GM19372 (cell line): ENCODE measurements around the gene PI4K2B.
A peak's percentile ranks its signal among the peaks of the same experiment; 100 is the strongest.
"Not testable (repeated sequence)": the region's sequence is repeated elsewhere in the genome, so short reads cannot be mapped to it uniquely, and the experiment has no call there.

Experiments
- ATAC-seq: cut with Tn5 transposase; IDR thresholded peaks from one replicate; pipeline ENCODE4 v1.9.1; 2021; ENCODE audit warnings: mild to moderate bottlenecking, low read depth, moderate library complexity; ENCODE audit not compliant: unreplicated experiment

The PI4K2B gene

GRCh38 chr4:25240754-25241210 lies 6.9 kb downstream of the PI4K2B start:
- ATAC-seq, result peak; percentile 65

- not testable (repeated sequence) for ATAC-seq
Measured at GRCh38 chr4:25242195-25242594, 8.4 kb downstream of the PI4K2B start.

GRCh38 chr4:25245181-25245580 lies 11.3 kb downstream of the PI4K2B start:
- ATAC-seq, result no peak

GRCh38 chr4:25246680-25247611 lies 13.1 kb downstream of the PI4K2B start:
- no peak for ATAC-seq

GRCh38 chr4:25248875-25249274 lies 15.0 kb downstream of the PI4K2B start:
- ATAC-seq, result not testable (repeated sequence)

GRCh38 chr4:25249494-25249893 lies 15.7 kb downstream of the PI4K2B start:
- ATAC-seq, result not testable (repeated sequence)

GRCh38 chr4:25252230-25253070 lies 18.6 kb downstream of the PI4K2B start:
- ATAC-seq, result no peak

- ATAC-seq, result no peak
Measured at GRCh38 chr4:25253071-25253445, 19.2 kb downstream of the PI4K2B start.

GRCh38 chr4:25253786-25254185 lies 20.0 kb downstream of the PI4K2B start:
- not testable (repeated sequence) for ATAC-seq

- no peak for ATAC-seq
Measured at GRCh38 chr4:25258980-25259578, 25.2 kb downstream of the PI4K2B start.

- no peak for ATAC-seq
Measured at GRCh38 chr4:25271866-25272265, 38.0 kb downstream of the PI4K2B start.

- no peak for ATAC-seq
Measured at GRCh38 chr4:25280210-25280609, 46.4 kb downstream of the PI4K2B start.

GRCh38 chr4:25283948-25284347 lies 50.1 kb downstream of the PI4K2B start:
- no peak for ATAC-seq

GRCh38 chr4:25284466-25284865 lies 50.6 kb downstream of the PI4K2B start:
- ATAC-seq, result no peak

- no peak for ATAC-seq
Measured at GRCh38 chr4:25290490-25291067, 56.7 kb downstream of the PI4K2B start.

GRCh38 chr4:25291158-25291733 lies 57.4 kb downstream of the PI4K2B start:
- no peak for ATAC-seq

GRCh38 chr4:25297528-25298242 lies 63.9 kb downstream of the PI4K2B start:
- ATAC-seq, result no peak

- ATAC-seq, result no peak
Measured at GRCh38 chr4:25299476-25300203, 65.8 kb downstream of the PI4K2B start.

- ATAC-seq, result no peak
Measured at GRCh38 chr4:25301471-25301870, 67.6 kb downstream of the PI4K2B start.
